ENCODE results near the gene AFG1L. TPM values are rescaled to one million over a fixed set of nuclear protein-coding genes. Genes with fewer than 3 reads are reported as not detected.
"Not testable (repeated sequence)": the region's sequence is repeated elsewhere in the genome, so short reads cannot be mapped to it uniquely, and the experiment has no call there.

AFG1L gene
- total and polyA plus RNA-seq, 2 experiments from 2014 or later: 1.2 to 3.5 TPM

- Histone ChIP-seq H3K27ac (no peak overlapping the region), H2AFZ (no peak overlapping the region), H3K9me2 (ENCODE audit: insufficient read depth) (no peaks in the 10 kb centered on the region), H3K9ac (no peak overlapping the region), H3K9me3 (ENCODE audit: low read depth) (no peaks in the 10 kb centered on the region), H3K36me3 (ENCODE audit: low read depth) (no peaks in the 10 kb centered on the region), H3K27me3 (replicated peaks; ENCODE audit: insufficient read depth) (no peaks in the 10 kb centered on the region), H3K79me2 (ENCODE audit: insufficient read depth) (no peaks in the 10 kb centered on the region), H3K4me3 (no peak overlapping the region), H3K4me1 (ENCODE audit: insufficient read depth) (no peaks in the 10 kb centered on the region), H3K4me2 (ENCODE audit: unreplicated experiment) (no peak overlapping the region), H4K20me1 (ENCODE audit: insufficient read depth) (no peaks in the 10 kb centered on the region), H3F3A (ENCODE audit: insufficient read depth) (no peaks in the 10 kb centered on the region)
- WGBS, 2 experiments (ENCODE audit: low coverage in 1 of 2, low lambda C conversion rate in 2 of 2, missing lambda C conversion rate in 2 of 2): 83 to 87% methylated on average over 3 of the region's 3 CpGs
- in situ Hi-C loops (cut with MboI): no loop called here
- no peak for TF ChIP-seq EZH2 (IDR thresholded peaks at IDR 0.05; ENCODE audit: insufficient read depth, poor library complexity, severe bottlenecking)
- no peak for TF ChIP-seq EZH2phosphoT487 (IDR thresholded peaks at IDR 0.05; ENCODE audit: insufficient read depth, low read depth)
- DNase-seq: peak; percentile 5
Measured at GRCh38 chr6:108446629-108447150, 151.8 kb downstream of the AFG1L start.

GRCh38 chr6:108448481-108448880 lies 153.6 kb downstream of the AFG1L start:
- H3K36me3 ChIP-seq (ENCODE audit: low read depth): no peaks in the 10 kb centered on the region
- H3K4me1 ChIP-seq (ENCODE audit: insufficient read depth): peaks cover 9% of the 10 kb centered on the region; the same call in 1 of the 2 replicates
- H3F3A ChIP-seq (ENCODE audit: insufficient read depth): no peaks in the 10 kb centered on the region
- H3K9ac ChIP-seq: no peak overlapping the region
- in situ Hi-C loops (cut with MboI): no loop called here
- no peak overlapping the region for H3K4me3 ChIP-seq
- no peak overlapping the region for H2AFZ ChIP-seq
- H3K27me3 ChIP-seq (replicated peaks; ENCODE audit: insufficient read depth): no peaks in the 10 kb centered on the region
- no peak overlapping the region for H3K27ac ChIP-seq
- H3K9me2 ChIP-seq (ENCODE audit: insufficient read depth): no peaks in the 10 kb centered on the region
- WGBS, 2 experiments (ENCODE audit: low coverage in 1 of 2, low lambda C conversion rate in 2 of 2, missing lambda C conversion rate in 2 of 2): 96 to 100% methylated on average over 1 of the region's 1 CpG
- no peaks in the 10 kb centered on the region for H3K79me2 ChIP-seq (ENCODE audit: insufficient read depth)
- no peak for TF ChIP-seq EZH2 (IDR thresholded peaks at IDR 0.05; ENCODE audit: insufficient read depth, poor library complexity, severe bottlenecking)
- no peak for TF ChIP-seq EZH2phosphoT487 (IDR thresholded peaks at IDR 0.05; ENCODE audit: insufficient read depth, low read depth)
- DNase-seq: no peak
- H4K20me1 ChIP-seq (ENCODE audit: insufficient read depth): no peaks in the 10 kb centered on the region
- no peaks in the 10 kb centered on the region for H3K9me3 ChIP-seq (ENCODE audit: low read depth)
- no peak overlapping the region for H3K4me2 ChIP-seq (ENCODE audit: unreplicated experiment)

GRCh38 chr6:108449717-108450116 lies 154.9 kb downstream of the AFG1L start:
- H3K4me2 ChIP-seq (ENCODE audit: unreplicated experiment); H3K9me3 ChIP-seq (ENCODE audit: low read depth); in situ Hi-C loops (cut with MboI); H3K79me2 ChIP-seq (ENCODE audit: insufficient read depth); H4K20me1 ChIP-seq (ENCODE audit: insufficient read depth); H3K4me3 ChIP-seq; H3K27me3 ChIP-seq (replicated peaks; ENCODE audit: insufficient read depth); H3K9ac ChIP-seq; H3K36me3 ChIP-seq (ENCODE audit: low read depth); H3F3A ChIP-seq (ENCODE audit: insufficient read depth); DNase-seq; H3K9me2 ChIP-seq (ENCODE audit: insufficient read depth); H2AFZ ChIP-seq; H3K27ac ChIP-seq: not testable (repeated sequence)
- 88 to 89% methylated on average over 1 of the region's 1 CpG for WGBS, 2 experiments (ENCODE audit: low coverage in 1 of 2, low lambda C conversion rate in 2 of 2, missing lambda C conversion rate in 2 of 2)
- peaks cover 16% of the 10 kb centered on the region; the same call in 1 of the 2 replicates for H3K4me1 ChIP-seq (ENCODE audit: insufficient read depth)

- H3K9me2 ChIP-seq (ENCODE audit: insufficient read depth): no peaks in the 10 kb centered on the region
- H4K20me1 ChIP-seq (ENCODE audit: insufficient read depth): no peaks in the 10 kb centered on the region
- in situ Hi-C loops (cut with MboI): no loop called here
- H3K27ac ChIP-seq: no peak overlapping the region
- H3F3A ChIP-seq (ENCODE audit: insufficient read depth): no peaks in the 10 kb centered on the region
- no peak for DNase-seq
- no peak for TF ChIP-seq EZH2 (IDR thresholded peaks at IDR 0.05; ENCODE audit: insufficient read depth, poor library complexity, severe bottlenecking)
- TF ChIP-seq EZH2phosphoT487 (IDR thresholded peaks at IDR 0.05; ENCODE audit: insufficient read depth, low read depth): no peak
- H3K79me2 ChIP-seq (ENCODE audit: insufficient read depth): no peaks in the 10 kb centered on the region
- no peak overlapping the region for H3K9ac ChIP-seq
- no peaks in the 10 kb centered on the region for H3K36me3 ChIP-seq (ENCODE audit: low read depth)
- WGBS, 2 experiments (ENCODE audit: low coverage in 1 of 2, low lambda C conversion rate in 2 of 2, missing lambda C conversion rate in 2 of 2): 89 to 96% methylated on average over 8 of the region's 8 CpGs
- H3K4me3 ChIP-seq: no peak overlapping the region
- peaks cover 16% of the 10 kb centered on the region; the same call in 1 of the 2 replicates for H3K4me1 ChIP-seq (ENCODE audit: insufficient read depth)
- H3K4me2 ChIP-seq (ENCODE audit: unreplicated experiment): no peak overlapping the region
- no peak overlapping the region for H2AFZ ChIP-seq
- H3K27me3 ChIP-seq (replicated peaks; ENCODE audit: insufficient read depth): no peaks in the 10 kb centered on the region
- no peaks in the 10 kb centered on the region for H3K9me3 ChIP-seq (ENCODE audit: low read depth)
Measured at GRCh38 chr6:108451816-108452215, 157.0 kb downstream of the AFG1L start.

- Histone ChIP-seq H2AFZ (no peak overlapping the region), H3K36me3 (ENCODE audit: low read depth) (no peaks in the 10 kb centered on the region), H3K4me1 (ENCODE audit: insufficient read depth) (peaks cover 16% of the 10 kb centered on the region; the same call in 1 of the 2 replicates), H4K20me1 (ENCODE audit: insufficient read depth) (no peaks in the 10 kb centered on the region), H3K27ac (no peak overlapping the region), H3F3A (ENCODE audit: insufficient read depth) (no peaks in the 10 kb centered on the region), H3K9me3 (ENCODE audit: low read depth) (no peaks in the 10 kb centered on the region), H3K9me2 (ENCODE audit: insufficient read depth) (no peaks in the 10 kb centered on the region), H3K79me2 (ENCODE audit: insufficient read depth) (no peaks in the 10 kb centered on the region), H3K4me3 (no peak overlapping the region), H3K27me3 (replicated peaks; ENCODE audit: insufficient read depth) (no peaks in the 10 kb centered on the region), H3K9ac (no peak overlapping the region), H3K4me2 (ENCODE audit: unreplicated experiment) (no peak overlapping the region)
- DNase-seq: peak; percentile 24
- TF ChIP-seq EZH2phosphoT487 (IDR thresholded peaks at IDR 0.05; ENCODE audit: insufficient read depth, low read depth) (no peak), EZH2 (IDR thresholded peaks at IDR 0.05; ENCODE audit: insufficient read depth, poor library complexity, severe bottlenecking) (no peak)
- 77% methylated on average over 4 of the region's 4 CpGs for WGBS, 2 experiments (ENCODE audit: low coverage in 1 of 2, low lambda C conversion rate in 2 of 2, missing lambda C conversion rate in 2 of 2)
- in situ Hi-C loops (cut with MboI): no loop called here
Measured at GRCh38 chr6:108452711-108453195, 157.9 kb downstream of the AFG1L start.
